H9 (cell line): ENCODE data around the gene ZNF566. TPM values are rescaled to one million over a fixed set of nuclear protein-coding genes. Genes with fewer than 3 reads are reported as not detected.

Experiments
- DNase-seq: peaks from one replicate; pipeline ENCODE4 v3.0.0-alpha.2; 2017
- H2AFZ ChIP-seq: one replicate; pipeline ENCODE4 v1.6.1; 2013; ENCODE audit warnings: mild to moderate bottlenecking, low read length, control low read depth, moderate library complexity
- H2AK5ac ChIP-seq: 2 replicates; pipeline ENCODE4 v1.6.1; 2013; ENCODE audit warnings: low read length, control low read depth, mixed read lengths; ENCODE audit not compliant: insufficient read length
- H2BK120ac ChIP-seq: one replicate; pipeline ENCODE4 v1.6.1; 2013; ENCODE audit warnings: low read depth, mild to moderate bottlenecking, low read length, control low read depth, inconsistent platforms; ENCODE audit not compliant: poor library complexity, severe bottlenecking
- H2BK12ac ChIP-seq: 2 replicates; pipeline ENCODE4 v1.6.1; 2013; ENCODE audit warnings: low read length, control low read depth, mixed read lengths, low read depth; ENCODE audit not compliant: insufficient read length
- H2BK15ac ChIP-seq: 2 replicates; pipeline ENCODE4 v1.6.1; 2013; ENCODE audit warnings: low read depth, low read length, control low read depth
- H2BK20ac ChIP-seq: one replicate; pipeline ENCODE4 v1.6.1; 2013; ENCODE audit warnings: low read depth, mild to moderate bottlenecking, low read length, control low read depth, inconsistent platforms; ENCODE audit not compliant: poor library complexity, severe bottlenecking
- H2BK5ac ChIP-seq: 2 replicates; pipeline ENCODE4 v1.6.1; 2013; ENCODE audit warnings: low read length, control low read depth, mixed read lengths; ENCODE audit not compliant: insufficient read length
- H3K14ac ChIP-seq: 2 replicates; pipeline ENCODE4 v1.6.1; 2013; ENCODE audit warnings: low read length, control low read depth; ENCODE audit not compliant: insufficient read depth
- H3K18ac ChIP-seq: 2 replicates; pipeline ENCODE4 v1.6.1; 2013; ENCODE audit warnings: low read depth, mild to moderate bottlenecking, mixed read lengths, low read length, control low read depth; ENCODE audit not compliant: insufficient read length
- H3K23ac ChIP-seq: 2 replicates; pipeline ENCODE4 v1.6.1; 2013; ENCODE audit warnings: low read length, control low read depth, mixed read lengths, low read depth; ENCODE audit not compliant: insufficient read length
- H3K23me2 ChIP-seq: 2 replicates; pipeline ENCODE4 v1.6.1; 2013; ENCODE audit warnings: low read depth, mild to moderate bottlenecking, mixed read lengths, low read length, control low read depth; ENCODE audit not compliant: insufficient read length, poor library complexity, severe bottlenecking
- H3K27ac ChIP-seq: 2 replicates; pipeline ENCODE4 v1.5.1; 2013; ENCODE audit warnings: low read length, control low read depth, mixed read lengths, low read depth; ENCODE audit not compliant: insufficient read length
- H3K27me3 ChIP-seq: 2 replicates; pipeline ENCODE4 v1.6.1; 2013; ENCODE audit warnings: low read length, control low read depth, inconsistent platforms; ENCODE audit not compliant: insufficient read depth
- H3K4ac ChIP-seq: 2 replicates; pipeline ENCODE4 v1.6.1; 2013; ENCODE audit warnings: low read depth, mild to moderate bottlenecking, control low read depth, inconsistent platforms, low read length, moderate library complexity
- H3K4me1 ChIP-seq: 2 replicates; pipeline ENCODE4 v1.6.1; 2013; ENCODE audit warnings: low read length, control low read depth, inconsistent platforms; ENCODE audit not compliant: insufficient read depth
- H3K4me2 ChIP-seq: 2 replicates; pipeline ENCODE4 v1.6.1; 2013; ENCODE audit warnings: low read length, control low read depth, mixed read lengths; ENCODE audit not compliant: insufficient read length, insufficient read depth
- H3K56ac ChIP-seq: 2 replicates; pipeline ENCODE4 v1.6.1; 2013; ENCODE audit warnings: low read depth, mild to moderate bottlenecking, mixed read lengths, low read length, control low read depth; ENCODE audit not compliant: insufficient read length
- H3K79me1 ChIP-seq: 2 replicates; pipeline ENCODE4 v1.6.1; 2013; ENCODE audit warnings: low read depth, mild to moderate bottlenecking, moderate library complexity, low read length, control low read depth, inconsistent platforms; ENCODE audit not compliant: insufficient read depth, poor library complexity, severe bottlenecking
- H3K79me2 ChIP-seq: 2 replicates; pipeline ENCODE4 v1.6.1; 2013; ENCODE audit warnings: low read length, control low read depth, inconsistent platforms; ENCODE audit not compliant: insufficient read depth
- H3K9ac ChIP-seq: 2 replicates; pipeline ENCODE4 v1.6.1; 2013; ENCODE audit warnings: low read length, control low read depth, mixed read lengths; ENCODE audit not compliant: insufficient read length; ENCODE audit errors: extremely low read depth
- H3K9me3 ChIP-seq: one replicate; pipeline ENCODE4 v1.6.1; 2013; ENCODE audit warnings: low read depth, low read length, inconsistent platforms; ENCODE audit not compliant: control insufficient read depth
- H3T11ph ChIP-seq: one replicate; pipeline ENCODE4 v1.6.1; 2013; ENCODE audit warnings: mild to moderate bottlenecking, low read length, control low read depth, inconsistent platforms
- H4K20me1 ChIP-seq: one replicate; pipeline ENCODE4 v1.6.1; 2013; ENCODE audit not compliant: control insufficient read depth, insufficient read length, insufficient read depth
- H4K5ac ChIP-seq: 2 replicates; pipeline ENCODE4 v1.6.1; 2013; ENCODE audit warnings: low read depth, mild to moderate bottlenecking, mixed read lengths, low read length, control low read depth; ENCODE audit not compliant: insufficient read length
- H4K8ac ChIP-seq: replicated peaks from 2 replicates; pipeline ENCODE4 v1.6.1; 2013; ENCODE audit warnings: low read length, control low read depth, mixed read lengths, low read depth; ENCODE audit not compliant: insufficient read length
- H4K91ac ChIP-seq: 2 replicates; pipeline ENCODE4 v1.6.1; 2013; ENCODE audit warnings: low read depth, mild to moderate bottlenecking, moderate library complexity, mixed read lengths, low read length, control low read depth; ENCODE audit not compliant: insufficient read length
- H3K27ac Mint-ChIP-seq, 3 experiments: 2 replicates in 2 of 3; 3 replicates in 1 of 3; pipeline ENCODE4 v1.8.0; 2020 to 2021; ENCODE audit warnings: mixed read lengths in 3 of 3, mild to moderate bottlenecking in 1 of 3, moderate library complexity in 1 of 3
- H3K27me3 Mint-ChIP-seq: 2 replicates; pipeline ENCODE4 v1.8.0; 2021; ENCODE audit warnings: low read depth, mild to moderate bottlenecking, moderate library complexity, mixed read lengths
- H3K36me3 Mint-ChIP-seq, 3 experiments: 2 replicates in 2 of 3; 3 replicates in 1 of 3; pipeline ENCODE4 v1.8.0; 2020 to 2021; ENCODE audit warnings: low read depth in 3 of 3, mixed read lengths in 3 of 3; ENCODE audit not compliant: insufficient read depth in 1 of 3
- H3K4me1 Mint-ChIP-seq, 2 experiments: 2 replicates each; pipeline ENCODE4 v1.8.0; 2020; ENCODE audit warnings: mixed read lengths in 2 of 2
- H3K4me3 Mint-ChIP-seq, 2 experiments: 2 replicates in 1 of 2; 3 replicates in 1 of 2; pipeline ENCODE4 v1.8.0; 2020 to 2021; ENCODE audit warnings: mild to moderate bottlenecking in 2 of 2, mixed read lengths in 2 of 2, moderate library complexity in 1 of 2
- H3K9me3 Mint-ChIP-seq, 2 experiments: 2 replicates in 1 of 2; 3 replicates in 1 of 2; pipeline ENCODE4 v1.8.0; 2020; ENCODE audit warnings: mild to moderate bottlenecking in 2 of 2, mixed read lengths in 2 of 2, moderate library complexity in 1 of 2
- CTCF ChIP-seq: fragments of 200-600 bp; sonication (generic); conservative IDR thresholded peaks from 3 replicates; pipeline ENCODE4 v1.8.0; 2021; ENCODE audit warnings: antibody characterized with exemption, mild to moderate bottlenecking
- whole genome bisulfite sequencing: extraction: QIAGEN DNeasy Blood & Tissue Kit; methylation state at CpG from one replicate; pipeline ENCODE4 v1.1.7; 2013; ENCODE audit warnings: missing lambda C conversion rate, low lambda C conversion rate, mixed read lengths; ENCODE audit not compliant: insufficient read length; ENCODE audit errors: extremely low coverage; 5-methylcytosine and 5-hydroxymethylcytosine counted together
- total RNA-seq: library from RNA; stranded (reverse); gene quantifications from 2 replicates; pipeline ENCODE4 v1.2.1, GENCODE V29; 2021

Gene ZNF566
- total RNA-seq, 1 experiment from 2014 or later, result 18.0 TPM

DNA sequence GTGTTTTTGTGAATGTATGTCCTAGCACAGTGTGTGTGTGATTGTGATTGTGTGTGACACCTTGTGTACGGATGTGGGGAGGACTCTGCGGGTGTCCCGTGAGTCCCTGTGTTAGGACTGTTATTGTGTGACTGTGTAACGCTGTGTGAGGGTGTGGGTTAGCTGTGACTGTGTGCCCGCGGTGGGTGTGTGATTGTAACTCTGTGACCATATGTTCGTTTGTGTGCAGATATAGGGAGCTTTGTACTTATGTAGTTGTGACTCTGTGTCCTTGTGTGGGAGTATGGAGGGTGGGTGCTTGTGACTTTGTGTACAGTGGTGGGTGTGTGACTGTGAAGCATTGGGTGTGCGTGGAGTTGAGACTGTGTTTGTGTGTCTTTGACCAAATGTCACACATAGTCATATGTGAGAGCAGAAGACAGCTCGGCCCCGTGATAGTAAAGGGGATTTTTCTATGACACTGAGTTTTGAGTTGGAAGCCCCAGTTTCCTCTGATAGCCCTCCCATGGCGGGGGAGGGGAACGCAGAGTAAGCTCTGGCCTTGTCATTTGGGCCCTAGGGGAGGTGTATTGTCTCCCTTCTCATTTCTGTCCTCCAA, 39.7 kb upstream of the ZNF566 start:
- peak overlapping the region; percentile 99 to 100 for H3K4me3 Mint-ChIP-seq
- H3K4ac ChIP-seq, result no peak overlapping the region
- peak overlapping the region; percentile 61 for H3K18ac ChIP-seq
- H2AK5ac ChIP-seq, result no peak overlapping the region
- peak overlapping the region; percentile 41 for H3K9ac ChIP-seq
- H3K23ac ChIP-seq, result no peak overlapping the region
- H3K27ac ChIP-seq, result no peak overlapping the region
- H4K5ac ChIP-seq, result no peak overlapping the region
- no peaks in the 10 kb centered on the region for H3K79me1 ChIP-seq
- no peak overlapping the region for H2BK5ac ChIP-seq
- H3K4me2 ChIP-seq, result peak overlapping the region; percentile 94
- no peak overlapping the region for H2AFZ ChIP-seq
- H4K8ac ChIP-seq, result no peak overlapping the region
- H3T11ph ChIP-seq, result no peak overlapping the region
- no peak overlapping the region for H2BK20ac ChIP-seq
- no peak overlapping the region for H3K56ac ChIP-seq
- TF ChIP-seq CTCF, result no peak
- H2BK12ac ChIP-seq, result no peak overlapping the region
- peaks cover 14% of the 10 kb centered on the region in 2 experiments for H3K4me1 Mint-ChIP-seq
- peaks cover 10% of the 10 kb centered on the region for H3K79me2 ChIP-seq
- H3K14ac ChIP-seq, result peak overlapping the region; percentile 22; the same call in 1 of the 2 replicates
- no peak overlapping the region for H2BK15ac ChIP-seq
- H3K9me3 ChIP-seq, result no peaks in the 10 kb centered on the region
- H3K27ac Mint-ChIP-seq, result peak overlapping the region; percentile 92 to 98 (median 97)
- H3K27me3 ChIP-seq, result no peaks in the 10 kb centered on the region
- no peaks in the 10 kb centered on the region for H3K27me3 Mint-ChIP-seq
- WGBS, result no CpG with 5 or more reads among the region's 12 CpGs
- peak; percentile 30 for DNase-seq
- no peak overlapping the region for H2BK120ac ChIP-seq
- H3K36me3 Mint-ChIP-seq, result peaks cover 32 to 57% (median 42%) of the 10 kb centered on the region in 3 experiments
- H3K23me2 ChIP-seq, result peaks cover 7% of the 10 kb centered on the region
- H4K91ac ChIP-seq, result no peak overlapping the region
- H3K9me3 Mint-ChIP-seq, result peaks cover 16 to 53% of the 10 kb centered on the region in 2 experiments
- H3K4me1 ChIP-seq, result 0 out of 2 replicates have a peak, but pooled peaks cover 3% of the 10 kb centered on the region
- H4K20me1 ChIP-seq, result no peaks in the 10 kb centered on the region
